GM13976 (cell line): Measurements from ENCODE around the gene TMTC2.

ENCODE experiments used
- DNase-seq: peaks from one replicate; pipeline ENCODE4 v3.0.0; 2012; ENCODE audit warnings: low spot score
- in situ Hi-C: fragments of 300-500 bp; cut with MboI; formaldehyde crosslinking; loops from one replicate; pipeline ENCODE4 v1.12.0; 2022; ENCODE audit warnings: low sequenced_read_pairs, mixed read lengths, inconsistent platforms; ENCODE audit not compliant: unreplicated experiment
- TF ChIP-seq, protein P1 (sequence below): IDR thresholded peaks from 2 replicates; pipeline ENCODE4 v1.5.1; 2012; ENCODE audit warnings: borderline replicate concordance, mild to moderate bottlenecking; ENCODE audit not compliant: insufficient read depth; ENCODE audit errors: extremely low read depth, missing control alignments, control extremely low read depth

The TMTC2 gene

DNA sequence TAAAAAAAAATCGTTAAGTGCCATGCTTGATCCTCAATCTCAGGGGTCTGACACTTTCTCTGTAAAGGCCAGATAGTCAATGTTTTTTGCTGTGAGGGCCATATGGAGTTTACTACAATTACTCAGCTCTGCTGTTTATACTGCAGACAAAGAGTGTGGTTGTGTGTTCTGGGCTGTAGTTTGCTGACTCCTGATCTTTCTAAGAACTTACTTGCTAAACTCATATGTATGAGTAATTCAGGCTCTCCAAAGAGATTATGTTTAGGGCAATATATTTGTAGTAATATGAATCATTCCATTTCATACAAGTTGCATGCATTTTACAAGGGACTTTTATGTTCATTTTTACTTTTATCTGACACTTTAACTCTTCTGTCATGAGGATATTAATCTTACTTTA lies 188.2 kb downstream of the TMTC2 start:
- DNase-seq, result no peak
- TF ChIP-seq, protein P1, sequence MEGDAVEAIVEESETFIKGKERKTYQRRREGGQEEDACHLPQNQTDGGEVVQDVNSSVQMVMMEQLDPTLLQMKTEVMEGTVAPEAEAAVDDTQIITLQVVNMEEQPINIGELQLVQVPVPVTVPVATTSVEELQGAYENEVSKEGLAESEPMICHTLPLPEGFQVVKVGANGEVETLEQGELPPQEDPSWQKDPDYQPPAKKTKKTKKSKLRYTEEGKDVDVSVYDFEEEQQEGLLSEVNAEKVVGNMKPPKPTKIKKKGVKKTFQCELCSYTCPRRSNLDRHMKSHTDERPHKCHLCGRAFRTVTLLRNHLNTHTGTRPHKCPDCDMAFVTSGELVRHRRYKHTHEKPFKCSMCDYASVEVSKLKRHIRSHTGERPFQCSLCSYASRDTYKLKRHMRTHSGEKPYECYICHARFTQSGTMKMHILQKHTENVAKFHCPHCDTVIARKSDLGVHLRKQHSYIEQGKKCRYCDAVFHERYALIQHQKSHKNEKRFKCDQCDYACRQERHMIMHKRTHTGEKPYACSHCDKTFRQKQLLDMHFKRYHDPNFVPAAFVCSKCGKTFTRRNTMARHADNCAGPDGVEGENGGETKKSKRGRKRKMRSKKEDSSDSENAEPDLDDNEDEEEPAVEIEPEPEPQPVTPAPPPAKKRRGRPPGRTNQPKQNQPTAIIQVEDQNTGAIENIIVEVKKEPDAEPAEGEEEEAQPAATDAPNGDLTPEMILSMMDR, result no peak
- in situ Hi-C loops, result no loop called here

DNA sequence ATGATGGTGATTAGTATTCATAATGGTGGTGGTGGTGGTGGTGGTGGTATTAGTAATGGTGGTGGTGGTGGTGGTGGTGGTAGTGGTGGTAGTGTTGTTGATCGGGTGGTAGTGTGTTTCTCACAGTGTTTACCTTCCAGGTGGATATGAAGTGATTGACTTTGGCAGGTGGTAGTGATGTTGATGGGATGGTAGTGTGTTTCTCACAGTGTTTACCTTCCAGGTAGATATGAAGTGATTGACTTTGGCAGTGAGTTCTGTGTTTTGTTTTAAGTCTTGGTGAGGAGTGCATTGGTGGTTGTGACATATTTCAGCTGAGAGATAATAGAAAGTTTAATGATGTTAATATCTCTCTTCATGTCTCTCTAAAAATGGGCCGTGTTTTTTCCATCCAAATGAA lies 189.4 kb downstream of the TMTC2 start:
- no peak for DNase-seq
- TF ChIP-seq, protein P1, result no peak
- in situ Hi-C loops, result no loop called here

DNA sequence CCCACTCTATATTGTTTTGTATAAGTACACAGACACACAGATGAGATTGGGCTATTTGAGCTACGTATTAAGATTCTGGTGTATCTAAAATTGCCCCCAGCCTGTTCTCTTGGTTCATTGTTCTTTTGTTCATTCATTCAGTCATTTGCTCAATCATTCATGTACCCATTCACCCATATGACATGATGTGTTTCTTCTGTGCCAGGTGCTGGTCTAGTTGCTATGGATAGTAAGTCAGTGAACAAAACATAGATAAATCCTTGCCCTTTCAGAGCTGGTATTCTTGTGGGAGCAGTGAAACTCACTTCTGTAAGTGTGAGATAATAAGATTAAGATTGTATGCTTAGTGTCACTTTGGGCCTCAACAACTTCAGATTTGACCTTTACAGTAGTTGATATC lies 191.3 kb downstream of the TMTC2 start:
- in situ Hi-C loops, result no loop called here
- DNase-seq, result no peak
- TF ChIP-seq, protein P1, result no peak

DNA sequence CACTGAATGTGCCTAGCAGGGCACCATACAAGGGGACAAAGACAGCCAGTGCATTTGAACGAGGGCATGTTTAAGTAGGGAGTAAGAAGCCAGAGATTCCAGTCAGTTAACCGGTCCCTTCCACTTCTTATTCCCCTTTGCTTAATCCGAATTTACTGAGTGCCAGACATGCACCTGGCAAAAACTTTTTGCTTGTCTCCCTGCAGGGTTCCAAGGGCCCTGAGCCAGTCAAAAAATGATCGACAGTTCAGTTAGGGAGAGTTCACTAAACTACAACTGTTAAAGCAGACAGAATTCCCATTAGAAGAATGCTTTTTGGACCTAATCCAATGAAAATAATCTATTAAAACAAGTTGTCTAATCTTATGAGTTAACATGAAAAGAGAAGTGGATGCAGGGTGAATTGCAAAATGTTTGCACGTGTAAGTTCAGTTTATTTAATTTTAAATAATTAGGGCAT lies 193.8 kb downstream of the TMTC2 start:
- in situ Hi-C loops, result no loop called here
- TF ChIP-seq, protein P1, result no peak

DNA sequence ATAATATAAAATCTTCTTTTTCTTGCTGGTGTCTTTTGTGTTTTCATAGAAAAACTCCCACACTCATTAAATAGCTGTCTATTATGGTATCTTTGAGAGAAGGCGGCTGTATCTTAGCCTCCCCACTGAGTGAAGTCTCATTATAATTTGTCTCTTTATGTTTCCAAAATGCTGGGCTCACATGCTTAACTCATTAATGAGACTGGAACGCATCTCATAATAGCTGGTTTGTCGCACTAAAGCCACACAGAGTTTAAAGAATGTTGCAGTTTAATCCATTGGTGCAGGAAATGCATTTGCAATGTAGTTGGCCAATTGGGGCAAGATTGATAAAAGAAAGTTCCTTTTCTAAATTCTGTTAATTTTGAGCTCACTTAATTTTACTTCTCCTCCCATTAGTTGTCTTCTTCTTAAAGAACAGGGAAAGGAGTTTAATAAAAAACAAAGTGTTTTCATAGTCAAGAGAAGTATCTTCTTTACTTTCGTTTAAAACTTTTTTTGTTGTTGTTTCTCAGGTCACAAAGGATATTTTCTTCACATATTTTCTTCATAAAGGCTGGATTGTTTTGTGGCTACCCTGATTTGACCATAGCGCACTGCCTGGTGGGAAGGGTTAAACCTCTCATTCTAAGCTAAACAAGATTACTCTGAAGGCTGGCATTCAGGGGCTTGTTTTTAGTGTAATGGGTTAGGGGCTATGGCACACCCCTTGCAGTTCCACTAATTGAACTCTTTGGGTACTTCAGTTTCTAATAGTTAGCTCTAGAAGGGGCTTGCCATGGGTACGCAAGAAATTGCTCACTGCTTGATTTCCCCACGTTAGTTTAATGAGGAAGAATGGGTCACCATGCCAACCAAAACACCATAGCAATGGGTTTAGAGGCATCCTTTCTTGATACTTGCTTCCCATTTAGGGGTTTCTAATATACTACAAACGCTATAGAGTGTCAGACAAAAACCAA lies 197.0 kb downstream of the TMTC2 start:
- in situ Hi-C loops, result no loop called here
- no peak for DNase-seq

More for the DNA sequence above, 193.8 kb downstream of the TMTC2 start:
- DNase-seq, result no peak

DNA sequence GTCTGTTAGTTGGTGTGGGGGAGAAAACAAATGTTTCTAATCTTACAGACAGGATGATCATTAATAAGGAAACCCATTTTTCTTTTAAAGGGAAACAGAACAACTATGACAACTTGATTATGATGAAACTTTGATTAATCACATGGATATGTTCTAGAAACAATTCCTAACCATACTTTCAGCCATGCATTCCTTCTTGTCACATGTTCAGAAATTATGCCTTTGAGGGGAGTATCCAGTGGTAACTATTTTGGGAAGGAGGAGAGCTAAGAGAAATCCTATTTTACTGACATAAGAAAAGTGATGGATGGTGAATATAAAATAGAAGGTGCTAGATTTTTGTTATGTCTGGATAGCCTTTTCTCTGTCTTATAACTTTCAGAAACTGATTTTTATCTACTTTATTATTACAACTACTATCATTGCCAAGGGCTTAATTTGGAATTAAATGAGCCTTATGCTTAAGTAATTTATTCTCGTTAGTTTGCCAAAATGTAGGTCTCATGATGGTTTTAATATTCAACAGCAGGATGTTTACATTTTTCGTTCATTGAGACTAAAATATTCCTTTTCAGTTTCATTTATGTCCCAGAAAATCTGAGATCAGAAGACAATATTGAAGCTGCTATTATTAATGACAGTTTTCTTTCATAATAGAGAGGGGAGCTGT lies 200.1 kb downstream of the TMTC2 start:
- TF ChIP-seq, protein P1, result no peak
- DNase-seq, result no peak
- in situ Hi-C loops, result no loop called here

More for the DNA sequence above, 197.0 kb downstream of the TMTC2 start:
- TF ChIP-seq, protein P1, result no peak
